ENCODE results near the gene PHAF1.

Gene PHAF1

DNA sequence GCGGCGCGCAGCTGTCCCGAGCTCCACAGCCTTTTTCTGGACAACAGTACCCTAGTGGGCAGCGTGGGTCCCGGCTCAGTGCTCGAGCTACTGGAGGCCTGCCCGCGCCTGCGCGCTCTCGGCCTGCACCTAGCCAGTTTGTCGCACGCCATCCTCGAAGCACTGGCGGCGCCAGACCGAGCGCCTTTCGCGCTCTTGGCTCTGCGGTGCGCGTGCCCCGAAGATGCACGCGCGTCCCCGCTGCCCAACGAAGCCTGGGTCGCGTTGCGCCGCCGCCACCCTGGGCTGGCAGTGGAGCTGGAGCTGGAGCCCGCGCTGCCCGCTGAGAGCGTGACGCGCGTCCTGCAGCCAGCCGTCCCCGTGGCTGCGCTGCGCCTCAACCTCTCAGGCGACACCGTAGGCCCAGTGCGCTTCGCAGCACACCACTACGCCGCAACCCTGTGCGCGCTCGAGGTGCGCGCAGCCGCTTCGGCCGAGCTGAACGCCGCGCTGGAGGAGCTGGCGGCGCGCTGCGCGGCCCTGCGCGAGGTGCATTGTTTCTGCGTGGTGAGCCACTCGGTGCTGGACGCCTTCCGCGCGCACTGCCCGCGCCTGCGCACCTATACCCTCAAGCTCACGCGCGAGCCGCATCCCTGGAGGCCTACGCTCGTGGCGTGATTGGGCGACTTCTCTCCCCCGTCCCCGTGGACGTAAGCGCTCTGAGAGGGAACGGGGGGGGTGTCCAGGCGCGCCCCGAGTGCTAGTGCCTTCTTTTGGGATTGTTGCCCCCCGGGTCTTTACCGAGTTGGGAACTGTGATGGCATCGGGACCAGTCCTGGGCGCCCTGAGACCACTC lies 53.6 kb downstream of the PHAF1 start:
- TF ChIP-seq CTCF (IDR thresholded peaks at IDR 0.05; ENCODE audit: insufficient read depth, low read depth, low read length, missing control alignments), result no peak
- H3K4me3 ChIP-seq (ENCODE audit: low read length), result peak overlapping the region; percentile 37
- peak; percentile 73 for DNase-seq (ENCODE audit: low read depth)

DNA sequence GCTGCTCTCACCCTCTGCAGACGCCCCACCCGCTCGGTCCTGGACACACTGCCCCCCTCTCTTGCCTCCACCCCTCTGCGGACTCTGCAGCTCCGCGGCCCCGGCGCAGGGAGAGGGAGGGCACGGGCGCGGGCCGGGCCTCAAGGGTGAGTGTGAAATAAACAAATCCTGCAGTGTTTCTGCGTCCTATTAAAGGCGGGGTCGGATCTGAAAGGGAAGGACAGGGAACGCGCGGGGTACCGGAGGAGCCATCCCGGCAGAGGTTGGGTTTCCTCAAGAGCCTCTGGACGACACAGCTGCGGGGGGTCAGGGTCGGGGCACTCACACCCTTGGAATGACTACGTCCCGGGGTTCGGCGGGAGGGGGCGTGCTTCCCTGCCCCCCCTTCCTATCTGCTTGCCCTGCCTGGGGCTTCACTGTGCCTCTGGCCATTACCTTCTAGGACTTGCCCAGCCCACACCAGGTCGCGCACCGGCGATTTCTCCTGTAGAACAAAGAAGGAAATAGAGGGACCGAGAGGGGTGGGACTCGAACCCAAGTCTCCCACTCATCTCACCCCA lies 54.3 kb downstream of the PHAF1 start:
- no peak for TF ChIP-seq CTCF (IDR thresholded peaks at IDR 0.05; ENCODE audit: insufficient read depth, low read depth, low read length, missing control alignments)
- DNase-seq (ENCODE audit: low read depth), result no peak
- peak overlapping the region; percentile 37 for H3K4me3 ChIP-seq (ENCODE audit: low read length)

GRCh38 chr16:67164599-67165061 lies 54.9 kb downstream of the PHAF1 start, which contains the start of gene HSF4:
HSF4 (plus strand) TSS chr16:67164745; CDS start chr16:67164812, 67 bp downstream.
- H3K4me3 ChIP-seq (ENCODE audit: low read length), result peak within 1 kb of the TSS; percentile 37
- DNase-seq (ENCODE audit: low read depth), result no peak
- TF ChIP-seq CTCF (IDR thresholded peaks at IDR 0.05; ENCODE audit: insufficient read depth, low read depth, low read length, missing control alignments), result no peak

DNA sequence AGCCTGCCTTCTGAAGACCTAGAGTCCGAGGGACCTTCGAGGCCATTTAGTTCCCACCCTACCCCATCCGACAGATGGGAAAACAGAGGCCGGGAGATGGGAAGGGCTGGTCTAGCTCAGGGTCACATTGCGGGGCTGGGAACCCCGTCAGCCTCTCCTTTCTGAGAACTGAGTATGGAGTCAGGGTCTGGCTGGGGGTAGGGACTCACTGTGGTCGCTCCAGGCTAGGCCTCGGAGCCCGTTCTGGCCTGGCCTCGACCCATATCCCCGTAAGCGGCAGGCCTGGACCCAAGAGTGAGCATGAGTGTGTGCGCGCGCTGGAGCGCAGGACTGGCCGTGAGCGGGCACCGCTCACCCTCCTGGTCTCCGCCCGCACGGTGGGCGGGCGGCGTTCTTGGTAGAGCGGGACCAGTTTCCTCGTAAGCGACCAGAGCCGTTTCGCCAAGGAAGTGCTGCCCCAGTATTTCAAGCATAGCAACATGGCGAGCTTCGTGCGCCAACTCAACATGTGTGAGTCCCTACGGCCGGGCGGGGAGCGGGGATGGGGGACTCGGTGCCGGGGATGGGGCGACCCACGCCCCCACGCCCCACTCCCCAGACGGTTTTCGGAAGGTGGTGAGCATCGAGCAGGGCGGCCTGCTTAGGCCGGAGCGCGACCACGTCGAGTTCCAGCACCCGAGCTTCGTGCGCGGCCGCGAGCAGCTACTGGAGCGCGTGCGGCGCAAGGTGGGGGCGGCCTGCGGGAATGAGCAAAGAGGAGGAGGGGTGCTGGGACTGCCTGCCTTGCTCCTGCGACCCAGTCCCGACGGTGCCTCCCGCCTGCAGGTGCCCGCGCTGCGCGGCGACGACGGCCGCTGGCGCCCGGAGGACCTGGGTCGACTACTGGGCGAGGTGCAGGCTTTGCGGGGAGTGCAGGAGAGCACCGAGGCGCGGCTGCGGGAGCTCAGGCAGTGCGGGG lies 55.7 kb downstream of the PHAF1 start:
- no peak for DNase-seq (ENCODE audit: low read depth)
- no peak for TF ChIP-seq CTCF (IDR thresholded peaks at IDR 0.05; ENCODE audit: insufficient read depth, low read depth, low read length, missing control alignments)
- no peak overlapping the region for H3K4me3 ChIP-seq (ENCODE audit: low read length)

- no peak overlapping the region for H3K4me3 ChIP-seq (ENCODE audit: low read length)
- no peak for TF ChIP-seq CTCF (IDR thresholded peaks at IDR 0.05; ENCODE audit: insufficient read depth, low read depth, low read length, missing control alignments)
- no peak for DNase-seq (ENCODE audit: low read depth)
These were observed 56.4 kb downstream of the PHAF1 start for GRCh38 chr16:67166110-67166547.

- TF ChIP-seq CTCF (IDR thresholded peaks at IDR 0.05; ENCODE audit: insufficient read depth, low read depth, low read length, missing control alignments), result no peak
- no peak for DNase-seq (ENCODE audit: low read depth)
- H3K4me3 ChIP-seq (ENCODE audit: low read length), result no peak overlapping the region
These were observed 56.9 kb downstream of the PHAF1 start for GRCh38 chr16:67166598-67167168.
